ENCODE results near the gene CACNA1C.

DNA sequence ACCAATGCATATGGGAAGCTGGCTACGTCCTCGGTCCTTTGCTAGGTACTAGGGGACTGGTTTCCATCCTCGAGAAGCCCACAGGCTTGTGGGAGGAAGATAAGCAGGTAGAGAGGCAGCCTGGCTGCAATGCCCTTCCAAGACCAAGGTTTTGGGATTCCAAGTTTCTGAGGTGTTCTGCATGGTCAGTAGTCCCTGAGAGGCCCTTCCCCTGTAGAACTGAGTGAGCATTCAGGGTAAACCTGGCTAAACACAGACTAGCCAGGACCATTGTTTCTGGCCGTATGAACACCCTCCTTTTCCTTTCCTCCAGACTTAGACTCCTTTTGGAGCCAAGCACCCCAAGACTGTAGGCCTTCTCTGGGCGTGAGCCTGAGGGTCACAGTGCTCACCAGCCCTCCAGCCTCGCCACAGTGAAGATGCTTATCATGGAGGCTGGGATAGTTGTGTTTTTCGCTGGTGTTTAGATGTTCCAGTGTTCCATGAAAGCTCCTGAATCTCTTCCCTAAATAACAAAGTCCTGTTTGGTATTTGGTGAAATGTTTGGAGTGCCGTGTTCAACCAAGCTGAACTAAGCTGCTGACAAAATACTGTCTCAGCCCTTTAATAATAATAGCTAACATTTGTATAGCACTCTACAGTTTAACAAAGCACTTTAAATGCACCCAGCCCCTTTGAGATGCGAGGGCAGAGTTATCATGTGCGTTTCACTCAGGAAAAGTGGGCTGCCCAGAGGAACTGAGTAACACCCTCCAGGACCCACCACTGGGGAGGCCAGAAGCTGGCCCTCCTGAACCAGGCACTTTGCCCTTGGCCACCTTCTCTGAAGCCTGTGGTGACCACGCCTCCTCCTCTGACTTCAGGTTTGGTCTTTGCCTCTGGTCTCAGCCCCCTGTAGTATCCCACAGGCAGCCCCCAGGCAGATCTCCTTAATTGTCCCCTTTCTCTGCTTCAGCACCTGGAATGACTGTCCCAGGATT, 284.5 kb downstream of the CACNA1C start:
- TF ChIP-seq TAF1 (IDR thresholded peaks at IDR 0.05; ENCODE audit: borderline replicate concordance, low read depth, low read length) = no peak
- TF ChIP-seq CTCF (IDR thresholded peaks at IDR 0.05) = no peak
- TF ChIP-seq FOXM1 (IDR thresholded peaks at IDR 0.05; ENCODE audit: low read depth) = no peak
- TF ChIP-seq MAX (IDR thresholded peaks at IDR 0.05; ENCODE audit: low read depth) = no peak
- TF ChIP-seq TEAD4 (IDR thresholded peaks at IDR 0.05; ENCODE audit: borderline replicate concordance, insufficient read depth) = no peak
- TF ChIP-seq SMC3 (IDR thresholded peaks at IDR 0.05; ENCODE audit: low read depth, low read length) = no peak
- TF ChIP-seq, protein P1, sequence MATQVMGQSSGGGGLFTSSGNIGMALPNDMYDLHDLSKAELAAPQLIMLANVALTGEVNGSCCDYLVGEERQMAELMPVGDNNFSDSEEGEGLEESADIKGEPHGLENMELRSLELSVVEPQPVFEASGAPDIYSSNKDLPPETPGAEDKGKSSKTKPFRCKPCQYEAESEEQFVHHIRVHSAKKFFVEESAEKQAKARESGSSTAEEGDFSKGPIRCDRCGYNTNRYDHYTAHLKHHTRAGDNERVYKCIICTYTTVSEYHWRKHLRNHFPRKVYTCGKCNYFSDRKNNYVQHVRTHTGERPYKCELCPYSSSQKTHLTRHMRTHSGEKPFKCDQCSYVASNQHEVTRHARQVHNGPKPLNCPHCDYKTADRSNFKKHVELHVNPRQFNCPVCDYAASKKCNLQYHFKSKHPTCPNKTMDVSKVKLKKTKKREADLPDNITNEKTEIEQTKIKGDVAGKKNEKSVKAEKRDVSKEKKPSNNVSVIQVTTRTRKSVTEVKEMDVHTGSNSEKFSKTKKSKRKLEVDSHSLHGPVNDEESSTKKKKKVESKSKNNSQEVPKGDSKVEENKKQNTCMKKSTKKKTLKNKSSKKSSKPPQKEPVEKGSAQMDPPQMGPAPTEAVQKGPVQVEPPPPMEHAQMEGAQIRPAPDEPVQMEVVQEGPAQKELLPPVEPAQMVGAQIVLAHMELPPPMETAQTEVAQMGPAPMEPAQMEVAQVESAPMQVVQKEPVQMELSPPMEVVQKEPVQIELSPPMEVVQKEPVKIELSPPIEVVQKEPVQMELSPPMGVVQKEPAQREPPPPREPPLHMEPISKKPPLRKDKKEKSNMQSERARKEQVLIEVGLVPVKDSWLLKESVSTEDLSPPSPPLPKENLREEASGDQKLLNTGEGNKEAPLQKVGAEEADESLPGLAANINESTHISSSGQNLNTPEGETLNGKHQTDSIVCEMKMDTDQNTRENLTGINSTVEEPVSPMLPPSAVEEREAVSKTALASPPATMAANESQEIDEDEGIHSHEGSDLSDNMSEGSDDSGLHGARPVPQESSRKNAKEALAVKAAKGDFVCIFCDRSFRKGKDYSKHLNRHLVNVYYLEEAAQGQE (IDR thresholded peaks at IDR 0.05; ENCODE audit: low read depth, low read length) = no peak
- TF ChIP-seq EP300 (IDR thresholded peaks at IDR 0.05; ENCODE audit: borderline replicate concordance in 1 of 2, low read depth in 1 of 2, low read length in 1 of 2) = no peak
- no peak for TF ChIP-seq EZH2phosphoT487 (IDR thresholded peaks at IDR 0.05; ENCODE audit: borderline replicate concordance, low read depth)
- no peak for TF ChIP-seq SIN3A (IDR thresholded peaks at IDR 0.05; ENCODE audit: borderline replicate concordance, low read depth, low read length)
- no peak for TF ChIP-seq GABPA (IDR thresholded peaks at IDR 0.05; ENCODE audit: low read depth)
- TF ChIP-seq FOSL2 (IDR thresholded peaks at IDR 0.05; ENCODE audit: borderline replicate concordance, low read depth) = no peak
